ENCODE measurements around the gene ZNF845.

GRCh38 chr19:53374288-53374687, 40.7 kb downstream of the ZNF845 start:
- TF ChIP-seq POLR2A (IDR thresholded peaks at IDR 0.05) = no peak
- no peak for TF ChIP-seq EP300 (IDR thresholded peaks at IDR 0.05)
- no peak for TF ChIP-seq CTCF (IDR thresholded peaks at IDR 0.05)
- no peak for TF ChIP-seq POLR2AphosphoS5 (IDR thresholded peaks at IDR 0.05)

Measured in suprapubic skin (tissue), 4 donors.